Natural killer cell (primary cell): ENCODE results near the gene PCDH11X. TPM values are rescaled to one million over a fixed set of nuclear protein-coding genes. Genes with fewer than 3 reads are reported as not detected.
"Not testable (repeated sequence)": the region's sequence is repeated elsewhere in the genome, so short reads cannot be mapped to it uniquely, and the experiment has no call there.

Source experiments
- ATAC-seq, 3 donors: fragments of 150-1000 bp in 2 of 3; fragments of 200-7000 bp in 1 of 3; cut with Tn5 transposase; 1 replicate in 1 of 3; 2 replicates in 2 of 3; pipeline ENCODE4 v1.10.0; 2021; ENCODE audit warnings: mild to moderate bottlenecking in 2 of 3, moderate library complexity in 2 of 3
- DNase-seq, 2 donors: peaks; one replicate each; pipeline versions ENCODE4 v3.0.0 to v3.0.0-alpha.2; 2013 to 2021; ENCODE audit warnings: mixed read lengths in 1 of 2
- H3K27ac ChIP-seq: one replicate; pipeline ENCODE4 v1.5.1; 2013; ENCODE audit warnings: mild to moderate bottlenecking, low read length
- H3K27me3 ChIP-seq: one replicate; pipeline ENCODE4 v1.6.1; 2013; ENCODE audit warnings: low read length; ENCODE audit not compliant: control insufficient read depth, insufficient read depth
- H3K36me3 ChIP-seq: one replicate; pipeline ENCODE4 v1.6.1; 2013; ENCODE audit warnings: low read length; ENCODE audit not compliant: control insufficient read depth, insufficient read depth
- H3K4me1 ChIP-seq: one replicate; pipeline ENCODE4 v1.6.1; 2013; ENCODE audit warnings: low read length; ENCODE audit not compliant: control insufficient read depth, insufficient read depth
- H3K4me3 ChIP-seq: one replicate; pipeline ENCODE4 v1.5.1; 2013; ENCODE audit warnings: low read length
- H3K9me3 ChIP-seq: one replicate; pipeline ENCODE4 v1.6.1; 2013; ENCODE audit warnings: low read length; ENCODE audit not compliant: control insufficient read depth, insufficient read depth
- H3K27ac Mint-ChIP-seq, 2 donors: one replicate each; pipeline ENCODE4 v1.8.0; 2022; ENCODE audit warnings: mild to moderate bottlenecking in 2 of 2, mixed read lengths in 2 of 2, moderate library complexity in 1 of 2
- H3K27me3 Mint-ChIP-seq, 2 donors: one replicate each; pipeline ENCODE4 v1.8.0; 2022; ENCODE audit warnings: low read depth in 2 of 2, mixed read lengths in 2 of 2
- H3K36me3 Mint-ChIP-seq: one replicate; pipeline ENCODE4 v1.8.0; 2022; ENCODE audit warnings: mixed read lengths
- H3K4me1 Mint-ChIP-seq, 2 donors: one replicate each; pipeline ENCODE4 v1.8.0; 2022; ENCODE audit warnings: mixed read lengths in 2 of 2
- H3K4me3 Mint-ChIP-seq: one replicate; pipeline ENCODE4 v1.8.0; 2022; ENCODE audit warnings: mild to moderate bottlenecking, moderate library complexity, mixed read lengths
- H3K9me3 Mint-ChIP-seq, 2 donors: one replicate each; pipeline ENCODE4 v1.8.0; 2022; ENCODE audit warnings: mixed read lengths in 2 of 2
- WGBS: methylation state at CpG from one replicate; pipeline ENCODE4 v1.1.7; 2013; ENCODE audit warnings: missing lambda C conversion rate; ENCODE audit not compliant: insufficient coverage; 5-methylcytosine and 5-hydroxymethylcytosine counted together
- intact Hi-C: fragments of 100-400 bp; cut with micrococcal nuclease; formaldehyde crosslinking; loops from one replicate; pipeline ENCODE4 v1.14.2; 2022
- total RNA-seq, 4 donors: library from RNA; stranded (reverse); fragments of 120-200 nt in 1 of 4; gene quantifications; one replicate each; pipeline versions ENCODE4 v1.2.3 to v1.2.4, GENCODE V29; 2013 to 2022

The PCDH11X gene
- total RNA-seq, 3 donors from 2014 or later (not counting 1 experiment from before 2014, with no cell fraction given): not detected

DNA sequence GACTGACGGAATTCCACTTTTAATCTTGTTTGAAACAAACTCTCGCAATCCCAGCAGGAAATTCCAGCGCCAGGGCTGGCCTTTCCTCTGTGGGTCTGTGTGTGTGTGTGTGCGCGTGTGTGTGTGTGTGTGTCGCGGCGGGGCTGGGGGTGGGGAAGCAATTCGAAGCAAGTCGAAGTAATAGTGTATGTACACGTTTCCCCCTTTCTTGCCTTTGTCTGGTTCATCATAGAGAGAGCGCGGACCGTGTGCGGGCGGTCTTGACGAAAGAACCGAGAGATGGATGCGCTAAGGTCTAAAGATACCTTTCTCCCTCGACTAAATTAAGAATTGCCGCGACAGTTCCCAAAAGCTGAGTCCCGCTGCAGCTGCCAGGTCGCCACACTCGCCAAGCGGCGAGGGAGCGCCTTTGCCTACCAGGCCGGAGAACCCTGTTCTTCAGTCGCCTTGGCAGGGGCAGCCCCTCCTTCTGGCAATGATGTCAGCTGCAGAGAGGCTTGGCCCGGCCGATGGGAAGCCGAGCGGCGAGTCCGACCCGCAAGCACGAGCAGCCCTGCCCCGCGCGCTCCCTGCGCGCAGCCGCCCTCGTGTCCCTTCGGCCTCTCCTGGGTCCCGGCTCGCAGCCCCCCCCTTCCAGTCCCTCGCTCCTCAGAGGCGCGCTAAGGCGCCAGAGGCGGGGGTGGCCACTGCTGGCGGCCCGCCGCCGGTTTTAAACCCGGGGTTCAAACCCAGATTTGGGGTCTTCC is 2.6 kb downstream of the PCDH11X start:
- ATAC-seq, DNase-seq, H3K27ac Mint-ChIP-seq, H3K4me1 ChIP-seq, H3K27me3 ChIP-seq, intact Hi-C loops, H3K27me3 Mint-ChIP-seq, H3K4me3 Mint-ChIP-seq, H3K4me1 Mint-ChIP-seq, H3K27ac ChIP-seq, H3K9me3 ChIP-seq, H3K36me3 ChIP-seq, H3K9me3 Mint-ChIP-seq, H3K36me3 Mint-ChIP-seq, H3K4me3 ChIP-seq: not testable (repeated sequence)
- WGBS: 17% methylated on average over 18 of the region's 58 CpGs

GRCh38 chrX:91782825-91783224 is 3.6 kb downstream of the PCDH11X start:
- H3K9me3 ChIP-seq, H3K36me3 ChIP-seq, DNase-seq, H3K27ac ChIP-seq, H3K27me3 Mint-ChIP-seq, intact Hi-C loops, H3K27ac Mint-ChIP-seq, H3K27me3 ChIP-seq, H3K4me1 ChIP-seq, ATAC-seq, H3K4me1 Mint-ChIP-seq, H3K4me3 ChIP-seq, H3K36me3 Mint-ChIP-seq, H3K9me3 Mint-ChIP-seq, H3K4me3 Mint-ChIP-seq: not testable (repeated sequence)
- 0% methylated on average over 1 of the region's 8 CpGs for WGBS

DNA sequence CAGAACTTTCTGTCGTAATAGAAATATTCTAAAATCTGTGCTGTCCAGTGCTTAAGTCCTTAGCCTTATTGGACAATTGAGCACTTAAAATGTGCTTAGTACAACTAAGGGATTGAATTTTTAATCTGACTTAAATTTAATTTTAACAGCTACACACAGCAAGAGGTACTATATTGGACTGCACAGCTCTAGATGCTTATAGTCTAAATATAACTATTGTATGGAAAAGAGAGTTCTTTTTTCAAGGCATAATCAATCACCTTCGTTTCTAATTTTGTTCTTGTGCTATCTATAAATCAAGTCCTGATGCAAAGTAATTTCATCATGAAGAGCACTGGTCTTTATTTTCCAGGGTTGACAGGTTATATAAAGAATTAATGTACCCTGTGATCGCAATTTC is 38.4 kb downstream of the PCDH11X start:
- DNase-seq, H3K36me3 ChIP-seq, intact Hi-C loops, H3K4me3 ChIP-seq, ATAC-seq, H3K9me3 Mint-ChIP-seq, H3K36me3 Mint-ChIP-seq, H3K27me3 Mint-ChIP-seq, H3K27ac ChIP-seq, H3K4me1 ChIP-seq, H3K9me3 ChIP-seq, H3K4me1 Mint-ChIP-seq, H3K4me3 Mint-ChIP-seq, H3K27ac Mint-ChIP-seq, H3K27me3 ChIP-seq: not testable (repeated sequence)
- WGBS: no CpG with 5 or more reads among the region's 3 CpGs

DNA sequence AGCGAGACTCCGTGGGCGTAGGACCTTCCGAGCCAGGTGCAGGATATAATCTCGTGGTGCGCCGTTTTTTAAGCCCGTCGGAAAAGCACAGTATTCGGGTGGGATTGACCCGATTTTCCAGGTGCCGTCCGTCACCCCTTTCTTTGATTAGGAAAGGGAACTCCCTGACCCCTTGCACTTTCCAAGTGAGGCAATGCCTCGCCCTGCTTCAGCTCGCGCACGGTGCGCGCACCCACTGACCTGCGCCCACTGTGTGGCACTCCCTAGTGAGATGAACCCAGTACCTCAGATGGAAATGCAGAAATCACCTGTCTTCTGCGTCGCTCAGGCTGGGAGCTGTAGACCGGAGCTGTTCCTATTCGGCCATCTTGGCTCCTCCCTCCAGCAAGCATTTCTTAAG is 46.1 kb downstream of the PCDH11X start:
- DNase-seq, intact Hi-C loops, H3K27me3 ChIP-seq, H3K9me3 Mint-ChIP-seq, H3K4me3 Mint-ChIP-seq, H3K27me3 Mint-ChIP-seq, H3K27ac Mint-ChIP-seq, H3K4me1 ChIP-seq, ATAC-seq, H3K4me1 Mint-ChIP-seq, H3K27ac ChIP-seq, H3K36me3 Mint-ChIP-seq, H3K9me3 ChIP-seq, H3K4me3 ChIP-seq, H3K36me3 ChIP-seq: not testable (repeated sequence)
- WGBS: 95% methylated on average over 13 of the region's 24 CpGs
